Measurements from ENCODE around the gene BICD1. TPM values are rescaled to one million over a fixed set of nuclear protein-coding genes. Genes with fewer than 3 reads are reported as not detected.

Gene BICD1
- total and polyA plus RNA-seq, 2 of the 13 experiments (the other 11 are each of a cell fraction or from before 2014, with no cell fraction given) = 4.5 to 5.2 TPM

GRCh38 chr12:32305163-32305562 lies 198.5 kb downstream of the BICD1 start:
- Histone ChIP-seq H4K20me1 (ENCODE audit: insufficient read depth, low read length) (no peaks in the 10 kb centered on the region), H3K4me1 (ENCODE audit: insufficient read depth, low read length) (no peaks in the 10 kb centered on the region), H3K36me3 (replicated peaks in 1 of 2; ENCODE audit: control insufficient read depth in 1 of 2, insufficient read depth in 2 of 2, low read length in 2 of 2) (0 out of 5 replicates have a peak, but pooled peaks cover 0 to 2% of the 10 kb centered on the region in 2 experiments), H3K79me2 (ENCODE audit: insufficient read depth, low read length) (no peaks in the 10 kb centered on the region), H3K9me3 (ENCODE audit: low read length) (no peaks in the 10 kb centered on the region), H2AFZ (ENCODE audit: low read length) (no peak overlapping the region), H3K27me3 (ENCODE audit: control insufficient read depth in 1 of 2, insufficient read depth in 2 of 2, low read length in 2 of 2) (no peaks in the 10 kb centered on the region), H3K4me3 (replicated peaks in 1 of 3; ENCODE audit: insufficient read depth in 1 of 3, low read depth in 2 of 3, low read length in 3 of 3) (no peak overlapping the region), H3K27ac (ENCODE audit: extremely low read length, insufficient read depth, low read length) (no peak overlapping the region), H3K4me2 (ENCODE audit: low read depth, low read length) (no peak overlapping the region), H3K9ac (ENCODE audit: insufficient read depth, low read depth, low read length) (no peak overlapping the region)
- FAIRE-seq (no peak), DNase-seq (ENCODE audit: low spot score) (peak; percentile 10), ATAC-seq (no peak)
- intact Hi-C loops (cut with micrococcal nuclease; ENCODE audit: unreplicated experiment) (loop anchor here (10.0 kb wide), 1 partner anchor 900 kb away; no protein-coding TSS in a partner anchor), in situ Hi-C loops (cut with HindIII; ENCODE audit: extremely low pct_ligation_motif_present, low pct_unique_long_range_greater_than_20kb) (loop anchor here (10.0 to 25.0 kb wide), 3 partner anchors 240 to 918 kb away; partner anchors contain the start of gene ETFBKMT)
- WGBS (ENCODE audit: low lambda C conversion rate) = 13% methylated on average over 1 of the region's 1 CpG
- no TSS peak for BruUV-seq (replicated peaks)
- POLR2A ChIA-PET = no interaction called here
- CTCF ChIA-PET (ENCODE audit: low intra/inter-chr PET ratio, low total read pairs) = interaction anchor here (1.3 to 1.7 kb wide), 2 partner anchors 245 to 623 kb away, joined by 5 read pairs; no protein-coding TSS in a partner anchor
- TF ChIP-seq SMC3 (IDR thresholded peaks at IDR 0.05; ENCODE audit: low read length) (peak; percentile 45), ZSCAN22 (CRISPR knock-in tag; IDR thresholded peaks at IDR 0.05) (no peak), STAG1 (CRISPR knock-in tag; IDR thresholded peaks at IDR 0.05) (peak; percentile 72), CTCF (CRISPR knock-in tag; IDR thresholded peaks at IDR 0.05) (peak; percentile 36; the same call in 1 of the 2 replicates)

- no peak overlapping the region for H3K4me3 ChIP-seq (replicated peaks in 1 of 3; ENCODE audit: insufficient read depth in 1 of 3, low read depth in 2 of 3, low read length in 3 of 3)
- no peak overlapping the region for H2AFZ ChIP-seq (ENCODE audit: low read length)
- no peak overlapping the region for H3K4me2 ChIP-seq (ENCODE audit: low read depth, low read length)
- H3K9me3 ChIP-seq (ENCODE audit: low read length) = no peaks in the 10 kb centered on the region
- intact Hi-C loops (cut with micrococcal nuclease; ENCODE audit: unreplicated experiment) (loop anchor here (10.0 kb wide), 1 partner anchor 903 kb away; no protein-coding TSS in a partner anchor), in situ Hi-C loops (cut with HindIII; ENCODE audit: extremely low pct_ligation_motif_present, low pct_unique_long_range_greater_than_20kb) (loop anchor here (10.0 to 25.0 kb wide), 3 partner anchors 243 to 920 kb away; partner anchors contain the start of gene ETFBKMT)
- ChIA-PET CTCF (ENCODE audit: low intra/inter-chr PET ratio, low total read pairs) (no interaction called here), POLR2A (no interaction called here)
- DNase-seq (ENCODE audit: low spot score) (no peak), ATAC-seq (no peak), FAIRE-seq (no peak)
- TF ChIP-seq, protein P1, sequence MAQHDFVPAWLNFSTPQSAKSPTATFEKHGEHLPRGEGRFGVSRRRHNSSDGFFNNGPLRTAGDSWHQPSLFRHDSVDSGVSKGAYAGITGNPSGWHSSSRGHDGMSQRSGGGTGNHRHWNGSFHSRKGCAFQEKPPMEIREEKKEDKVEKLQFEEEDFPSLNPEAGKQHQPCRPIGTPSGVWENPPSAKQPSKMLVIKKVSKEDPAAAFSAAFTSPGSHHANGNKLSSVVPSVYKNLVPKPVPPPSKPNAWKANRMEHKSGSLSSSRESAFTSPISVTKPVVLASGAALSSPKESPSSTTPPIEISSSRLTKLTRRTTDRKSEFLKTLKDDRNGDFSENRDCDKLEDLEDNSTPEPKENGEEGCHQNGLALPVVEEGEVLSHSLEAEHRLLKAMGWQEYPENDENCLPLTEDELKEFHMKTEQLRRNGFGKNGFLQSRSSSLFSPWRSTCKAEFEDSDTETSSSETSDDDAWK (CRISPR knock-in tag; IDR thresholded peaks at IDR 0.05) = no peak
- TF ChIP-seq ZNF33A (CRISPR knock-in tag; IDR thresholded peaks at IDR 0.05; ENCODE audit: borderline replicate concordance) = no peak
- no peak for TF ChIP-seq AKAP8 (CRISPR knock-in tag; IDR thresholded peaks at IDR 0.05)
- TF ChIP-seq WIZ (CRISPR knock-in tag; IDR thresholded peaks at IDR 0.05) = no peak
- no peak for TF ChIP-seq ZNF441 (CRISPR knock-in tag; IDR thresholded peaks at IDR 0.05; ENCODE audit: borderline replicate concordance)
- TF ChIP-seq NPAS2 (CRISPR knock-in tag; IDR thresholded peaks at IDR 0.05; ENCODE audit: borderline replicate concordance) = no peak
- TF ChIP-seq NCOR1 (IDR thresholded peaks at IDR 0.05; ENCODE audit: borderline replicate concordance, low read length) = no peak
- TF ChIP-seq ZSCAN21 (CRISPR knock-in tag; IDR thresholded peaks at IDR 0.05; ENCODE audit: borderline replicate concordance) = no peak
- TF ChIP-seq ARID2 (CRISPR knock-in tag; IDR thresholded peaks at IDR 0.05; ENCODE audit: borderline replicate concordance) = no peak
- no peak for TF ChIP-seq TOPORS (CRISPR knock-in tag; IDR thresholded peaks at IDR 0.05)
- TF ChIP-seq NFYC (CRISPR knock-in tag; IDR thresholded peaks at IDR 0.05) = no peak
- 87% methylated on average over 3 of the region's 3 CpGs for whole genome bisulfite sequencing (ENCODE audit: low lambda C conversion rate)
- H3K27ac ChIP-seq (ENCODE audit: extremely low read length, insufficient read depth, low read length) = no peak overlapping the region
- 0 out of 5 replicates have a peak, but pooled peaks cover 0 to 2% of the 10 kb centered on the region in 2 experiments for H3K36me3 ChIP-seq (replicated peaks in 1 of 2; ENCODE audit: control insufficient read depth in 1 of 2, insufficient read depth in 2 of 2, low read length in 2 of 2)
- H3K79me2 ChIP-seq (ENCODE audit: insufficient read depth, low read length) = no peaks in the 10 kb centered on the region
- H3K4me1 ChIP-seq (ENCODE audit: insufficient read depth, low read length) = no peaks in the 10 kb centered on the region
- H4K20me1 ChIP-seq (ENCODE audit: insufficient read depth, low read length) = no peaks in the 10 kb centered on the region
- no peaks in the 10 kb centered on the region for H3K27me3 ChIP-seq (ENCODE audit: control insufficient read depth in 1 of 2, insufficient read depth in 2 of 2, low read length in 2 of 2)
- no TSS peak for BruUV-seq (replicated peaks)
- H3K9ac ChIP-seq (ENCODE audit: insufficient read depth, low read depth, low read length) = no peak overlapping the region
Measured at GRCh38 chr12:32307326-32307725, 200.7 kb downstream of the BICD1 start.

All from HepG2 (cell line).